Endothelial cell (in vitro differentiated cells): Measurements from ENCODE around the gene USP35. TPM values are rescaled to one million over a fixed set of nuclear protein-coding genes. Genes with fewer than 3 reads are reported as not detected.

ENCODE experiments used
- DNase-seq: peaks from one replicate; pipeline ENCODE4 v3.0.0; 2021; ENCODE audit warnings: low spot score
- H3K27ac Mint-ChIP-seq: one replicate; pipeline ENCODE4 v1.8.0; 2021; ENCODE audit warnings: mixed read lengths, inconsistent platforms; ENCODE audit not compliant: unreplicated experiment
- H3K27me3 Mint-ChIP-seq: one replicate; pipeline ENCODE4 v1.8.0; 2021; ENCODE audit warnings: mild to moderate bottlenecking, moderate library complexity, mixed read lengths, inconsistent platforms; ENCODE audit not compliant: unreplicated experiment
- H3K36me3 Mint-ChIP-seq: one replicate; pipeline ENCODE4 v1.8.0; 2021; ENCODE audit warnings: mild to moderate bottlenecking, low read depth, mixed read lengths, inconsistent platforms; ENCODE audit not compliant: unreplicated experiment
- H3K4me1 Mint-ChIP-seq: one replicate; pipeline ENCODE4 v1.8.0; 2021; ENCODE audit warnings: mild to moderate bottlenecking, mixed read lengths, inconsistent platforms; ENCODE audit not compliant: unreplicated experiment
- H3K4me3 Mint-ChIP-seq: one replicate; pipeline ENCODE4 v1.8.0; 2021; ENCODE audit warnings: mild to moderate bottlenecking, mixed read lengths, inconsistent platforms; ENCODE audit not compliant: unreplicated experiment
- H3K9me3 Mint-ChIP-seq: one replicate; pipeline ENCODE4 v1.8.0; 2021; ENCODE audit warnings: mixed read lengths, inconsistent platforms; ENCODE audit not compliant: unreplicated experiment
- total RNA-seq: library from RNA; stranded (reverse); fragmentation: NEBNext Ultra II Directional; extraction: Animal tissue kit (Norgen Biotek cat#: 25700); gene quantifications from one replicate; pipeline ENCODE4 v1.2.1, GENCODE V29; 2021; ENCODE audit not compliant: unreplicated experiment
- TF ChIP-seq, protein P1 (sequence below): fragments of 200-600 bp; sonication (generic); IDR thresholded peaks from one replicate; pipeline ENCODE4 v1.5.0; 2021; ENCODE audit warnings: antibody characterized with exemption; ENCODE audit not compliant: unreplicated experiment

Gene USP35
- total RNA-seq, 1 donor from 2014 or later: 26.0 TPM

DNA sequence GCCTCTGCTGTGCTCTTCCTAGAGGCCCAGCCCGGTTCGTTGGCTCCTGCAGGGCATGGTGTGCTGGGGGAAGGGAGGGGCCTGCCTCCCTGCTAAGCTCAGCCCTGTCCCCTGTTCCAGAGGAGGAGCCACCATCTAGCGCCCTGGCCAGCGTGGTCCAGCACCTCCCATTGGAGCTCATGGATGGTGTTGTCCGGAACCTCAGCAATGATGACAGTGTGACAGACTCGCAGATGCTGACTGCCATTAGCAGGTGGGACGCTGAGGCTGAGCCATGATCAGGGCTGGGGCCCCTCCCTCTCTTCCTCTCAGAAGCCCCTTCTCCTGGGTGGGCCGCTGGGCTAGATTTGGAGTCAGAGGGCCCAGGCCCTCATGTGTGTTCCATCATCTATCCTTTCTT is 9.1 kb downstream of the USP35 start:
- no peak overlapping the region for H3K27ac Mint-ChIP-seq
- H3K4me1 Mint-ChIP-seq: peaks cover 35% of the 10 kb centered on the region
- no peak for DNase-seq
- H3K9me3 Mint-ChIP-seq: no peaks in the 10 kb centered on the region
- TF ChIP-seq, protein P1, sequence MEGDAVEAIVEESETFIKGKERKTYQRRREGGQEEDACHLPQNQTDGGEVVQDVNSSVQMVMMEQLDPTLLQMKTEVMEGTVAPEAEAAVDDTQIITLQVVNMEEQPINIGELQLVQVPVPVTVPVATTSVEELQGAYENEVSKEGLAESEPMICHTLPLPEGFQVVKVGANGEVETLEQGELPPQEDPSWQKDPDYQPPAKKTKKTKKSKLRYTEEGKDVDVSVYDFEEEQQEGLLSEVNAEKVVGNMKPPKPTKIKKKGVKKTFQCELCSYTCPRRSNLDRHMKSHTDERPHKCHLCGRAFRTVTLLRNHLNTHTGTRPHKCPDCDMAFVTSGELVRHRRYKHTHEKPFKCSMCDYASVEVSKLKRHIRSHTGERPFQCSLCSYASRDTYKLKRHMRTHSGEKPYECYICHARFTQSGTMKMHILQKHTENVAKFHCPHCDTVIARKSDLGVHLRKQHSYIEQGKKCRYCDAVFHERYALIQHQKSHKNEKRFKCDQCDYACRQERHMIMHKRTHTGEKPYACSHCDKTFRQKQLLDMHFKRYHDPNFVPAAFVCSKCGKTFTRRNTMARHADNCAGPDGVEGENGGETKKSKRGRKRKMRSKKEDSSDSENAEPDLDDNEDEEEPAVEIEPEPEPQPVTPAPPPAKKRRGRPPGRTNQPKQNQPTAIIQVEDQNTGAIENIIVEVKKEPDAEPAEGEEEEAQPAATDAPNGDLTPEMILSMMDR: no peak
- no peak overlapping the region for H3K4me3 Mint-ChIP-seq
- peaks cover 44% of the 10 kb centered on the region for H3K36me3 Mint-ChIP-seq
- peaks cover 22% of the 10 kb centered on the region for H3K27me3 Mint-ChIP-seq

DNA sequence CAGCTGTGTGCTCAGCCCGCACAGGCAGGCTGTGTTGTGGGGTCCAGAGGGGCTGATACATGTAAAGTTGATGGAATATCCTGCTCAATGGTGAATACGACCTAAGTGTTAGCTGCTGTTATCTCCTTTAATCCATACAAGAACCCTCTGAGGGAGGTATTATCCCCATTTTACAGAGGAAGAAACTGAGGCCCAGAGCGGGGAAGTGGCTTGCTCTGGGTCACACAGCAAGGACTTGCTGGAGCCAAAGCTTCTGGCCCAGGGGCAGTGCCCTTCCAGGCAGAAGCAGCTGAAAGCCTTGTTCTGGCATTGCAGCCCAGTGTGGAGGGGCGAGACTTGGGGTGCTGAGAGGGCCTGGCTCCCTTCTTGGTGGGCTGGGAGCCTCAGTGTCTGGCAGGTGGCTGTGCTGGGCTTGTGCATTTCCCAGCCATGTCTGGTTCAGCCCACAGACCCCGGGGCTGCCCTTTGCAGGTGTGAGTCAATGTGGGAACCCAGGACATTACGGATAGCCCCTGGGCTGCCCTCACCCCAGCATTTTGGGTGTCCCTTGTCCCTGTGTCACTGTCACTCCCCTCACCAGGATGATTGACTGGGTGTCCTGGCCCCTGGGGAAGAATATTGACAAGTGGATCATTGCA is 10.4 kb downstream of the USP35 start:
- peaks cover 50% of the 10 kb centered on the region for H3K36me3 Mint-ChIP-seq
- H3K9me3 Mint-ChIP-seq: no peaks in the 10 kb centered on the region
- H3K27me3 Mint-ChIP-seq: peaks cover 24% of the 10 kb centered on the region
- TF ChIP-seq, protein P1: no peak
- no peak overlapping the region for H3K4me3 Mint-ChIP-seq
- H3K4me1 Mint-ChIP-seq: peaks cover 34% of the 10 kb centered on the region
- DNase-seq: no peak
- H3K27ac Mint-ChIP-seq: no peak overlapping the region

DNA sequence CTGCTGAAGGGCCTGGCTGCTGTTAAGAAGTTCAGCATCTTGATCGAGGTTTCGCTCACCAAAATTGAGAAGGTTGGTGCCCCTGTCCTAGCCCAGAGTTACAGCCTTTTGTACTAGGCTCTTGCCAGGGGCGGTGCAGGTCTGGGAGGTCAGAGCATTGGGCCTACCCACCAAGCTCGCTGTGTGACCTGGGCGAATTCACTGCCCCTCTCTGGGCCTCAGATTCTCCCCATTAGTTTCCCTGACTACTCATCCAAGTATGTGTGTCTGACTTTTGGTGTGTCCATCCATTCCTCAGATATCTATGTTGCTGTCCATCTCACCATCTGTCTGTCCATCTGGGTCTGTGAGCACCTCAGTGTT is 10.9 kb downstream of the USP35 start:
- H3K36me3 Mint-ChIP-seq: peaks cover 49% of the 10 kb centered on the region
- DNase-seq: no peak
- peaks cover 32% of the 10 kb centered on the region for H3K4me1 Mint-ChIP-seq
- H3K27ac Mint-ChIP-seq: no peak overlapping the region
- TF ChIP-seq, protein P1: no peak
- no peak overlapping the region for H3K4me3 Mint-ChIP-seq
- H3K9me3 Mint-ChIP-seq: no peaks in the 10 kb centered on the region
- peaks cover 21% of the 10 kb centered on the region for H3K27me3 Mint-ChIP-seq

DNA sequence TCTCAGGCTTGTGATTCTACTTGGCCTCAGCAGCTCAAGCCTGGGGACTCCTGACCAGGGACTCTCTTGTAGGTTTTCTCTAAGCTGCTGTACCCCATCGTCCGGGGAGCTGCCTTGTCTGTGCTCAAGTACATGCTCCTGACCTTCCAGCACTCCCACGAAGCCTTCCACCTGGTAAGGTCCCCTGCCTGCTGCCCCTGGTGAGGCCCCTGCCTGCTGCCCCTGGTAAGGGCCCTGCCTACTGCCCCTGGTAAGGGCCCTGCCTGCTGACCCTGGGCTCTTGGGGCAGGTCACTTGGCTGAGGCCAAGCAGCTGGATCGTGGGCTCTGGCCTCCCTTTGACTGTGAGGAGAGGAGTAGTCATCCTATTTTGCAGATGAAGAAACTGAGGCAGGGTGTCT is 11.3 kb downstream of the USP35 start:
- peaks cover 28% of the 10 kb centered on the region for H3K4me1 Mint-ChIP-seq
- H3K9me3 Mint-ChIP-seq: no peaks in the 10 kb centered on the region
- no peak overlapping the region for H3K27ac Mint-ChIP-seq
- TF ChIP-seq, protein P1: no peak
- peaks cover 17% of the 10 kb centered on the region for H3K27me3 Mint-ChIP-seq
- no peak for DNase-seq
- H3K4me3 Mint-ChIP-seq: no peak overlapping the region
- H3K36me3 Mint-ChIP-seq: peaks cover 47% of the 10 kb centered on the region

DNA sequence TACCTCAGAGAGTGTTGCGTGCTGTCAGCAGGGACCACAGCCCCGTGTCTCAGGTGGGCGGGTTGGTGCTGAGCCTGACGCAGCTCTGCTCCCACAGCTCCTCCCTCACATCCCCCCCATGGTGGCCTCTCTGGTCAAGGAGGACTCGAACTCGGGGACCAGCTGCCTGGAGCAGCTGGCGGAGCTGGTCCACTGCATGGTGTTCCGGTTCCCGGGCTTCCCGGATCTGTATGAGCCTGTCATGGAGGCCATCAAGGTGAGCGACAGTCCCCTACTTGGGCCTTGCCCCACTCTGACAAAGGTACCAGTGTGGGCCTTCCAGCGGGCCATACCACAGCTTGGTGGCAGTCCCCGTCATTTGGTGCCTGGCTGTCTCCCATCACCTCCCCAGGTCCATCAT is 11.8 kb downstream of the USP35 start:
- no peak for DNase-seq

More for the DNA sequence above, 11.8 kb downstream of the USP35 start:
- Mint-ChIP-seq H3K4me3 (no peak overlapping the region), H3K36me3 (peaks cover 43% of the 10 kb centered on the region), H3K27me3 (peaks cover 15% of the 10 kb centered on the region), H3K4me1 (peaks cover 24% of the 10 kb centered on the region), H3K9me3 (no peaks in the 10 kb centered on the region), H3K27ac (no peak overlapping the region)
- TF ChIP-seq, protein P1: no peak
